ENCODE measurements around the gene TIPARP.

GRCh38 chr3:156721687-156722618 is 47.6 kb downstream of the TIPARP start:
- TF ChIP-seq CTCF (conservative IDR thresholded peaks at IDR 0.05) (no peak), EZH2 (IDR thresholded peaks at IDR 0.05; ENCODE audit: low read depth) (no peak)
